Activated naive CD4-positive, alpha-beta T cell treated with anti-CD3 and anti-CD28 coated beads for 36 hours (primary cell): ENCODE data around the gene ATP6V0D1. TPM values are rescaled to one million over a fixed set of nuclear protein-coding genes. Genes with fewer than 3 reads are reported as not detected.

Experiments
- CTCF ChIA-PET: fragments of 350-600 bp; sonication (Branson Sonifier 250); formaldehyde crosslinking; loops from one replicate; lab custom pipeline; 2021; ENCODE audit warnings: antibody characterized with exemption; lab: Charles Lee
- DNase-seq: peaks from one replicate; pipeline ENCODE4 v3.0.0-alpha.2; 2020
- H3K27ac Mint-ChIP-seq: one replicate; pipeline ENCODE4 v1.8.0; 2021; ENCODE audit warnings: mild to moderate bottlenecking, mixed read lengths
- H3K27me3 Mint-ChIP-seq: one replicate; pipeline ENCODE4 v1.8.0; 2021; ENCODE audit warnings: low read depth, mixed read lengths
- H3K36me3 Mint-ChIP-seq: one replicate; pipeline ENCODE4 v1.8.0; 2021; ENCODE audit warnings: low read depth, mixed read lengths
- H3K4me1 Mint-ChIP-seq: one replicate; pipeline ENCODE4 v1.8.0; 2021; ENCODE audit warnings: low read depth, mixed read lengths
- H3K4me3 Mint-ChIP-seq: one replicate; pipeline ENCODE4 v1.8.0; 2021; ENCODE audit warnings: mild to moderate bottlenecking, moderate library complexity, mixed read lengths
- H3K9me3 Mint-ChIP-seq: one replicate; pipeline ENCODE4 v1.8.0; 2021; ENCODE audit warnings: mixed read lengths
- intact Hi-C: fragments of 100-400 bp; cut with micrococcal nuclease; formaldehyde crosslinking; loops from one replicate; pipeline ENCODE4 v1.15.1; 2023
- total RNA-seq, 2 experiments: library from RNA; stranded (reverse); gene quantifications; one replicate each; pipeline ENCODE4 v1.2.3, GENCODE V29; 2021

Gene ATP6V0D1
- total RNA-seq, 2 experiments from 2014 or later: 11.9 to 15.3 TPM

DNA sequence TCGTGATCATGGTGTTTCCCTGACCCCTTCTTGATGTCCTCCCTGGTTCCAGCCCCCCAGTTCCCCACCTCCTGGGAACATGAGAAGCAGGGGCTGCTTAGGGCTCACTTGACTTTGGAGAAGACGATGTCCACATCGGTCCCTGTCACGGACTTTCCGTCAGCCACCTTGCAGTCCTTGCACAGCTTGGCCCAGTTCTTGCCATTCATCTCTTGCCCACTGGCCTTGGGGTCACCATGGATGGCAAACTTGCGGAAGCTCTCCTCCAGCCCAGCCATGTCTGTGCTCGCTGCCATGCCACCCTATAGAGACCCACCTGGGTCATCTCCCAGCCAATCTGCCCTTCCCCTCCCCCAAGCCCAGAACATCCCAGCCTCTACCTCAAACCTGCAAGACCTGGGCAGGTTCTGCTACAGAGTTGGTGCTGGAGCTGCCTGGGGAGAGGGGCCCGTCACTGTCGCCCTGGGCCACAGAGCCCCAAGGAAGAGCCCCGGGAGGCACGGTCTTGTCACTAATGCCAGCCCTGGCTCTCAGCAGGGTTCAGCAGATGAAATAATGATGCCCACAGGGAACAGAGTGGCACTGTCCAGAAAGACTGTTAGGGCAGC, 90.0 kb downstream of the ATP6V0D1 start:
- Mint-ChIP-seq H3K27ac (no peak overlapping the region), H3K9me3 (no peaks in the 10 kb centered on the region), H3K27me3 (peaks cover 20% of the 10 kb centered on the region), H3K4me1 (peaks cover 7% of the 10 kb centered on the region), H3K36me3 (no peaks in the 10 kb centered on the region), H3K4me3 (no peak overlapping the region)
- no peak for DNase-seq
- CTCF ChIA-PET: interaction anchor here (0.6 kb wide), 2 partner anchors 9 to 42 kb away, joined by 3 read pairs; no protein-coding TSS in a partner anchor
- intact Hi-C loops: loop anchor here (10.0 kb wide), 1 partner anchor 236 kb away; the partner anchor contains the start of genes B3GNT9, FBXL8 and TRADD

DNA sequence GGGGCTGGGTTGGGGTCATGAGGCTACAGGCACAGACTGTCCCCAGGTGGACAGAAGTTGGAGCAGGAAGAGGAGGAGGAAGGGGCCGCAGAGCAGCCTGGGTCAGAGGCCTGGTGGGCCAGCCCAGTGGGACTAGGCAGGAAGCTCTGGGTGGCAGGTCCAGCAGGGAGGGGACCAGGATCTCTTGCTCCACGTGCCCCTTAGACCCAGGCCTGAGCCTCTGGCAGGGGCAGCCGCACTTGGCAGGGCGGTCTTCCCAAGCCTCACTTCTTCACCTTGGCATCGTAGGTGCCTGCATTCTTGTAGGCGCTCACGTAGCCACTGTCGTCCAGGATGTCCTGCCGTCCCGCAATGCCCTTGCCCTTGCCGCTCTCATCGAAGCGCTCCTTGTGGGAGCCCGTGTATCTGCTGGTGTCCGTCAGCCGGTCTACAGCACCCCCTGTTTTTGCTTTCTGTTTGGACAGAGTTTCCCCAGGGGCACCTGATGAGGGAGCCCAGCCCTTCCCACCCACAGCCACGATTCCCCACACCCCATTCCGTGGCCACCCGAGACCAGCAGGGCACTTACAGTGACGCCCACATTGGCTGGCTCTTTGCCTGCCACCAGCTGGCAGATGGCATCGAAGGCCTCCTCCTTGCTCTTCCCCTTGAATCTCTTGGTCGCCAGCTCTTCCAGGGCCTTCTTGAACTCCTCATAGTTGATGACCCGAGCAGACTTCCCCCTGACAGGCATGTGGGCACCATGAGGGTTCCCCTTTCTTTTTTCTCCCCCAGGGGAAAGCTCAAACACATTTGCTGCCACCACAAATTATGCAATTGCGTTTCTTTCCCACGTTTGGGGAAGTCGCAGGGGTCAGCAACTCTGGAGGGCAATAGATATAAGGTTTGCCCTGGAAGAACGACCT, 90.8 kb downstream of the ATP6V0D1 start:
- intact Hi-C loops: loop anchor here (10.0 kb wide), 1 partner anchor 235 kb away; the partner anchor contains the start of genes B3GNT9, FBXL8 and TRADD
- H3K9me3 Mint-ChIP-seq: no peaks in the 10 kb centered on the region
- H3K27ac Mint-ChIP-seq: no peak overlapping the region
- H3K4me1 Mint-ChIP-seq: peaks cover 8% of the 10 kb centered on the region
- CTCF ChIA-PET: interaction anchor here (0.6 kb wide), 1 partner anchor 41 kb away, joined by 3 read pairs; no protein-coding TSS in a partner anchor
- H3K4me3 Mint-ChIP-seq: no peak overlapping the region
- DNase-seq: no peak
- H3K27me3 Mint-ChIP-seq: peaks cover 13% of the 10 kb centered on the region
- no peaks in the 10 kb centered on the region for H3K36me3 Mint-ChIP-seq

DNA sequence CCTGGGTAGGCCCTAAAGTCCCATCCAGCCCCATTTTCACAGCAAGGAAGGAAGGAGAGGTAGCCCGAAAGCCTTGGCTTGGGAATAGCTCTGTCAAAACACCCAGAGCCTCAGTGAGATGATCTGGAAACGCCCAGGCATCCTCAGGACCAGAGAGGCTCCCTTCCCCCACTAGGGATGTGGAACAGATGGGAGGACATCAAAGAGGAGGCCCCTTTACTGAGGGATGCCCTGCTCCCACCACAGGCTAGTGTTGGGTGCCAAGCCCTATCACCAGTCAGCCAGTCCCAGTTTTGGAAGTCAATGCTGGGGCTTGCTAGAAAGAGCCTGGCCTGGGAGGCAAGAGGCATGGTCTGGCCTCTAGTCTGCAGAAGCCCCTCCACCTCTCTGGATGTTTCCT, 92.4 kb downstream of the ATP6V0D1 start:
- H3K4me3 Mint-ChIP-seq: no peak overlapping the region
- H3K9me3 Mint-ChIP-seq: no peaks in the 10 kb centered on the region
- no peak for DNase-seq
- peaks cover 7% of the 10 kb centered on the region for H3K4me1 Mint-ChIP-seq
- H3K27ac Mint-ChIP-seq: no peak overlapping the region
- H3K36me3 Mint-ChIP-seq: no peaks in the 10 kb centered on the region
- CTCF ChIA-PET: interaction anchor here (0.6 to 1.9 kb wide), 2 partner anchors 11 to 24 kb away, joined by 3 to 5 read pairs; no protein-coding TSS in a partner anchor
- intact Hi-C loops: no loop called here
- peaks cover 1% of the 10 kb centered on the region for H3K27me3 Mint-ChIP-seq

DNA sequence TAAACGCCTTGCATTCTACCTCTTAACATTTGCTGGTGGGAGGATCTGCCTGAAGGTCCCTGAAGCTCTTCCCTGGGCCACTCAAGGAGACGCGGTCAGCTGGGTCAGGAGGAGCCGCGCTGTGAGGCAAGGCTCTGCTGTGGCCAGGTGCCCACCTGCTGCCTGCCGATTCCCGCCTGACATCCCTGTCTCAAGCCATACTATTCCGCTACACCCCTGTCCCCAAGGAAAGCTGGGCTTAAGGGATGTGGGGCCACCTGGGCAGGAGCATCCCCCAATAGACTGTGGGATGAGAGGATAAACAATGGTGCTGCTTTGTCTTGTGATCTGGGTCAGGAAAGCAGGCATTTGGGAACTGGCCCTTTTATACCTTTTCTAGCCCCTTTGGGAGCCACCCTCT, 92.8 kb downstream of the ATP6V0D1 start:
- Mint-ChIP-seq H3K27me3 (no peaks in the 10 kb centered on the region), H3K36me3 (no peaks in the 10 kb centered on the region), H3K4me1 (peaks cover 7% of the 10 kb centered on the region), H3K9me3 (no peaks in the 10 kb centered on the region), H3K4me3 (no peak overlapping the region), H3K27ac (no peak overlapping the region)
- CTCF ChIA-PET: interaction anchor here (0.6 to 1.9 kb wide), 2 partner anchors 12 to 25 kb away, joined by 3 to 5 read pairs; no protein-coding TSS in a partner anchor
- intact Hi-C loops: no loop called here
- DNase-seq: no peak

Other genes with a start within 250 kb of the ATP6V0D1 start
- gene FHOD1, start 233.7 kb downstream of the ATP6V0D1 start, total RNA-seq: 10 to 100 TPM; 70.7 to 73.7 TPM
- gene SLC9A5, start 232.2 kb downstream of the ATP6V0D1 start, total RNA-seq: 1 to 10 TPM; 5.2 TPM
- 10 to 100 TPM; 14.3 to 14.4 TPM for gene PLEKHG4, start 201.6 kb downstream of the ATP6V0D1 start, total RNA-seq
- gene KCTD19, start 154.4 kb downstream of the ATP6V0D1 start, total RNA-seq: 1 to 10 TPM; 1.0 to 1.3 TPM
- gene LRRC36, start 154.3 kb downstream of the ATP6V0D1 start, total RNA-seq: under 1 TPM in 1 of 2 experiments, not detected in 1; 0.64 TPM
- not detected for gene TPPP3, start 87.7 kb downstream of the ATP6V0D1 start, total RNA-seq
- gene ZDHHC1, start 64.7 kb downstream of the ATP6V0D1 start, total RNA-seq: under 1 TPM; 0.12 to 0.32 TPM
- 1 to 10 TPM in 1 of 2 experiments, under 1 TPM in 1; 0.86 to 1.1 TPM for gene HSD11B2, start 50.0 kb downstream of the ATP6V0D1 start, total RNA-seq
- not detected for gene AGRP, start 2.4 kb upstream of the ATP6V0D1 start, total RNA-seq
- gene RIPOR1, start 47.7 kb upstream of the ATP6V0D1 start, total RNA-seq: 10 to 100 TPM; 34.2 to 41.9 TPM
- 10 to 100 TPM; 51.2 to 52.3 TPM for gene CTCF, start 81.4 kb upstream of the ATP6V0D1 start, total RNA-seq
- 100 to 1,000 TPM; 123 to 130 TPM for gene CARMIL2, start 164.0 kb upstream of the ATP6V0D1 start, total RNA-seq
- 10 to 100 TPM; 49.2 to 54.9 TPM for gene ACD, start 179.1 kb upstream of the ATP6V0D1 start, total RNA-seq
- gene PARD6A, start 179.8 kb upstream of the ATP6V0D1 start, total RNA-seq: 1 to 10 TPM; 7.3 to 8.4 TPM
- gene ENKD1, start 185.6 kb upstream of the ATP6V0D1 start, total RNA-seq: 1 to 10 TPM; 6.7 to 7.3 TPM
- 1 to 10 TPM; 3.2 to 3.6 TPM for gene C16orf86, start 185.7 kb upstream of the ATP6V0D1 start, total RNA-seq
- 1 to 10 TPM; 7.3 to 8.2 TPM for gene GFOD2, start 238.2 kb upstream of the ATP6V0D1 start, total RNA-seq